ENCODE measurements around the gene PEAR1. TPM values are rescaled to one million over a fixed set of nuclear protein-coding genes. Genes with fewer than 3 reads are reported as not detected.

PEAR1 gene
- polyA plus RNA-seq, 3 donors: 3.3 to 14.3 (median 11.6) TPM

DNA sequence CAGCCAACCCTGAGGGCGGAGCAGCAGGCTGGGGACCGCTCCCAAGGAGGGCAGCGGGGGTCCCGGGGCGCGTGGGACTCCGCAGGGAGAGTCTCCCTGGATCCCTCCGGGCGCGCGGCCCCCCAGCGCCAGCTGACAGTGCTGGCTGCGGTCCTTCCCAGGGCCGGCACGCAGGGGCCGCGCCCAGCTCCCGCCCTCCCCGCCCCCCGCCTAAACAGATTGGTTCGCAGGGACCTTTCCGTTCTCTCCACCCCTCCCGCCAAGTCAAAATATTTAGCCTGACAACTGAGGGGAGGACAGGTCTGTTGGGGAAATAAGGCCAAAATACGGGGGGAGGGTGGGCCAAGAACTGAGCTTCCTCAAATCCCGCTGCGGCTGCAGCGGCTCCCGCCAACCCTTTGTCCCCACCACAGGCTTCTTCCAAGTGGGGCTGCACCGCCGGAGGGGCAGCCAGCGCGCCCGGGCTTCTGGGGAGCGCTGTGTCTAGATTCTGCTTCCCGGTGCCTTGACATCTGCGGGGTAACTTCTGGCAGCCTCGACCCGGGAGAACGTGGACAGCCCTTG is 34.5 kb upstream of the PEAR1 start, which contains the start of gene INSRR:
INSRR (minus strand) TSS at position 159 of the 564 bp plus-strand sequence. CDS start 496 bp downstream, outside the sequence.
- 5 to 9% (median 5%) methylated on average over 34 to 39 of the region's 39 CpGs for WGBS, 3 donors
- no peak within 1 kb of the TSS for H3K27ac ChIP-seq (ENCODE audit: low read depth, low read length)

- H3K27ac ChIP-seq (ENCODE audit: low read depth, low read length): no peak overlapping the region
- 2% methylated on average over 30 to 33 of the region's 33 CpGs for WGBS, 3 donors
Observed at GRCh38 chr1:156859523-156860112, 33.9 kb upstream of the PEAR1 start.

GRCh38 chr1:156860113-156860627 is 33.3 kb upstream of the PEAR1 start:
- no peak overlapping the region for H3K27ac ChIP-seq (ENCODE audit: low read depth, low read length)
- WGBS, 3 donors: 1% methylated on average over 29 to 35 of the region's 35 CpGs

DNA sequence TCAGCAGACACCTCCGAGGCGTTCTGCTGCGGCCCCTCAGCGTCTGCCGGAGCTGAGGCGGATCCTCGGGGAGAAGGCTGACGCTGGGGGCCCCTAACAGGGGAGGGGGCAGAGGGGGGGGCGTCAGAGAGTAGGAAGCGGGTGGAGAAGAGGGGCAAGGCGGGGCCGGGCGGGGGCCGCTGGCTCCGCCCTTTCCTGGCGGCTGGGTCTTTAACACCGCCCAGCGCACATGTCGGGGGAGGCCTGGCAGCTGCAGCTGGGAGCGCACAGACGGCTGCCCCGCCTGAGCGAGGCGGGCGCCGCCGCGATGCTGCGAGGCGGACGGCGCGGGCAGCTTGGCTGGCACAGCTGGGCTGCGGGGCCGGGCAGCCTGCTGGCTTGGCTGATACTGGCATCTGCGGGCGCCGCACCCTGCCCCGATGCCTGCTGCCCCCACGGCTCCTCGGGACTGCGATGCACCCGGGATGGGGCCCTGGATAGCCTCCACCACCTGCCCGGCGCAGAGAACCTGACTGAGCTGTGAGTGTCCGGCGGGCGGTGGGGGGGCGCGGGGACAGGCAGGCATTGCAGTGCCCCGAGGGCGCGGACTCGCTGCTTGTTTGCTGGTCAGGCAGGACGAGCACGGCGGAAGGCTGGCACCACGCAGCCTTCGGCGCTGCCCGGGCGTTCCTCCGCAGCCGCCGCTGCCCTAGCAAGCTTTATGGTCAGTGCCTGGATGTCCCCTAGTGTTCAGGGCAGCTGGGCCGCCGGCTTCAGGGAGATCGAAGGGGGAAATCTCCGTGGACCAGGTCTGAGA is 32.7 kb upstream of the PEAR1 start, which contains the start of gene NTRK1:
NTRK1 (plus strand) TSS at position 238 of the 796 bp plus-strand sequence; CDS start at position 308, 70 bp downstream.
- H3K27ac ChIP-seq (ENCODE audit: low read depth, low read length): no peak within 1 kb of the TSS
- WGBS, 3 donors: 5% methylated on average over 43 to 69 of the region's 69 CpGs

GRCh38 chr1:156862584-156862983 is 30.9 kb upstream of the PEAR1 start:
- WGBS, 3 donors: 70 to 92% (median 82%) methylated on average over 6 of the region's 6 CpGs

GRCh38 chr1:156862997-156863599 is 30.4 kb upstream of the PEAR1 start:
- 66 to 85% (median 72%) methylated on average over 10 of the region's 10 CpGs for WGBS, 3 donors

More at GRCh38 chr1:156862584-156862983, 30.9 kb upstream of the PEAR1 start:
- H3K27ac ChIP-seq (ENCODE audit: low read depth, low read length): no peak overlapping the region

GRCh38 chr1:156863631-156864030 is 29.9 kb upstream of the PEAR1 start:
- WGBS, 3 donors: 80 to 87% (median 80%) methylated on average over 7 of the region's 7 CpGs
- no peak overlapping the region for H3K27ac ChIP-seq (ENCODE audit: low read depth, low read length)

More at GRCh38 chr1:156862997-156863599, 30.4 kb upstream of the PEAR1 start:
- no peak overlapping the region for H3K27ac ChIP-seq (ENCODE audit: low read depth, low read length)

DNA sequence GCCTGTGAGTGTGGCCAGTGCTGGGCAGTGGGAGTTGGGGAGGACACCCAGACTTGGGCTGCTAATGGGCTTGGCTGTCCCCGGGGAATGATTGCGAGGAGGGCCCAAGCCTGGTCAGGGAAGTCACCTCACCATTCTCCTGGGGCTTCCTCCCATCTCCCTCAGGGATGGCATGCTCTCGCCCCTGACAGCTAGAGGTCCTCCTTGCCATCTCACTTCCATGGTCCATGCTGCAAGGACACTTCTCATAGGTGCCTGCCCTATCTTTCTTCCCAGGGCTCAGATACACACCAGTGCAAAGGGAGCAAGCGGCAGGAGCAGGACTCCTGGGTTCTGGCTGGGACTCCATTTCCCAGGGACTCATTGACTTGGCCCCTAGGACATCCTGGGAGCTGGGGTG is 28.7 kb upstream of the PEAR1 start:
- H3K27ac ChIP-seq (ENCODE audit: low read depth, low read length): no peak overlapping the region
- 77 to 88% (median 78%) methylated on average over 4 of the region's 4 CpGs for WGBS, 3 donors

GRCh38 chr1:156865258-156865657 is 28.3 kb upstream of the PEAR1 start:
- H3K27ac ChIP-seq (ENCODE audit: low read depth, low read length): no peak overlapping the region
- 80 to 83% (median 82%) methylated on average over 9 of the region's 9 CpGs for WGBS, 3 donors

GRCh38 chr1:156865865-156866248 is 27.7 kb upstream of the PEAR1 start:
- no peak overlapping the region for H3K27ac ChIP-seq (ENCODE audit: low read depth, low read length)
- 78 to 90% (median 87%) methylated on average over 4 of the region's 4 CpGs for WGBS, 3 donors

GRCh38 chr1:156866249-156866909 is 27.1 kb upstream of the PEAR1 start:
- WGBS, 3 donors: 44 to 56% (median 47%) methylated on average over 11 to 12 of the region's 12 CpGs
- no peak overlapping the region for H3K27ac ChIP-seq (ENCODE audit: low read depth, low read length)

DNA sequence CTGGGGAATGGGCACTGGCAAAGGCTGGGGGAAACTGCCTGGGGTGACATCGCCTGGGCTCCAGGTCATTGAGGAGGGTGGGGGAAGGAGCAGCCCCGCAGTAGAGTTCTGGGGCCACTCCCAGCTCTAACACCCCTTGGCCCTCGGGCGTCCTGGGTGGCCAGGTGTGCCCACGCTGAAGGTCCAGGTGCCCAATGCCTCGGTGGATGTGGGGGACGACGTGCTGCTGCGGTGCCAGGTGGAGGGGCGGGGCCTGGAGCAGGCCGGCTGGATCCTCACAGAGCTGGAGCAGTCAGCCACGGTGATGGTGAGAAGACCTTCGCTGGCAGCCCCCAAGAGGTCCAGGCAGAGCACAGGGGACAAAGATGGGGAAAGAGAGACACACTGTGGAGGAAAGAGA is 25.2 kb upstream of the PEAR1 start:
- 58 to 82% (median 79%) methylated on average over 13 of the region's 13 CpGs for WGBS, 3 donors
- no peak overlapping the region for H3K27ac ChIP-seq (ENCODE audit: low read depth, low read length)

- 73 to 95% (median 93%) methylated on average over 9 of the region's 9 CpGs for WGBS, 3 donors
- H3K27ac ChIP-seq (ENCODE audit: low read depth, low read length): no peak overlapping the region
Observed at GRCh38 chr1:156869455-156869854, 24.1 kb upstream of the PEAR1 start.

DNA sequence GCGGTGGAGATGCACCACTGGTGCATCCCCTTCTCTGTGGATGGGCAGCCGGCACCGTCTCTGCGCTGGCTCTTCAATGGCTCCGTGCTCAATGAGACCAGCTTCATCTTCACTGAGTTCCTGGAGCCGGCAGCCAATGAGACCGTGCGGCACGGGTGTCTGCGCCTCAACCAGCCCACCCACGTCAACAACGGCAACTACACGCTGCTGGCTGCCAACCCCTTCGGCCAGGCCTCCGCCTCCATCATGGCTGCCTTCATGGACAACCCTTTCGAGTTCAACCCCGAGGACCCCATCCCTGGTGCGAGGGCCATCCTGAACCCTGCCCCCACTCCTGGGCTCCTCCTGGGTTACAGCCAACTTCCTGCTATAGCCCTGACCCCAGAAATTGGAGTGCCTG is 19.9 kb upstream of the PEAR1 start:
- no peak overlapping the region for H3K27ac ChIP-seq (ENCODE audit: low read depth, low read length)
- 94 to 96% (median 94%) methylated on average over 18 of the region's 18 CpGs for WGBS, 3 donors

DNA sequence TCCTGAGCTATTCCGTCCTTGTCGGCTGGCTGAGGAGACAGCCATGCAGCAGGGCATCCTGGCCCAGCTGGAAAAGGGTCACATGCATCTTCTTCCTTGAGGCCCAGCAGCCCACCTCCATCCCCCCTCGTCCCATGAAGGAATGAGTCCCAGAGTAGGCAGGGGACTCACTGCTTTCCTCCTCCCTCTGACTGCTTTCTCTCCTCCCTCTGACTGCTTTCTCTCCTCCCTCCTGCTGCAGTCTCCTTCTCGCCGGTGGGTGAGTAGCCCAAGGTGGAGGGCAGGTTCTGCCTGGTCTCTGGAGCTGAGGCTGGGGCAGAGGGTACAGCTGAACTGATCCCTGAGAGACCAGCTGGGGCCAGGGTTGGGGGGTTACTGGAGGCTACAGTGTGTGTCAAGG is 19.4 kb upstream of the PEAR1 start:
- WGBS, 3 donors: 82 to 93% (median 89%) methylated on average over 5 of the region's 5 CpGs
- no peak overlapping the region for H3K27ac ChIP-seq (ENCODE audit: low read depth, low read length)

DNA sequence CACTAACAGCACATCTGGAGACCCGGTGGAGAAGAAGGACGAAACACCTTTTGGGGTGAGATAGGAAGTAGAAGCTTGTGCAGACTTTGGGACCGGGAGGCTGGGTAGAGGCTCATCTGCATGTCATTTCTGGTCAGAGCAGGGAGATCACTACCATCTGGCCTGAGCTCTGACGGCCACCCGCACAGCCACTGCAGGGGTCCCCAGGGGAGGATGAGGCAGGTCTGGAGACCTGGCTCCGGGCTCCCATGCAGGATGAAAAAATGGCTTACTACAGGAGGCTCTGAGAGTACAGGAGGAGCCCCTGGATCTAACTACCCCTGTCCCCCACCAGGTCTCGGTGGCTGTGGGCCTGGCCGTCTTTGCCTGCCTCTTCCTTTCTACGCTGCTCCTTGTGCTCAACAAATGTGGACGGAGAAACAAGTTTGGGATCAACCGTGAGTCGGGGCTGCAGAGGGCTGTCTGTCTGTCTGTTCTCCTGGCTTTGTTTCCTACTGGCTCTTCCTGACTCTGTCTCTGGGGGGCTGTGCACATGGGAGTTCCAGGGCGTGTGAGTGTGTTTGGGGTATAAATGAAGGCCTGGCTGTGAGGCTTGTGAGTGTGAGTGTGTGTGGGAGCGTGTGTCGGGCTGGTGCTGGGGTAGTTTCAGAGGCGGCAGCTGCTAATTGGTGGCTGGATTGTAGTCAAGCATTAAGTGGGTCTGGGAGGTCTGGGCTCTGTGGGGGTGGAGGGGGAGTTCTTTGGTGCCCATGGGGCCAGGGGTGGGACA is 18.8 kb upstream of the PEAR1 start:
- no peak overlapping the region for H3K27ac ChIP-seq (ENCODE audit: low read depth, low read length)
- 79 to 83% (median 81%) methylated on average over 16 of the region's 16 CpGs for WGBS, 3 donors

DNA sequence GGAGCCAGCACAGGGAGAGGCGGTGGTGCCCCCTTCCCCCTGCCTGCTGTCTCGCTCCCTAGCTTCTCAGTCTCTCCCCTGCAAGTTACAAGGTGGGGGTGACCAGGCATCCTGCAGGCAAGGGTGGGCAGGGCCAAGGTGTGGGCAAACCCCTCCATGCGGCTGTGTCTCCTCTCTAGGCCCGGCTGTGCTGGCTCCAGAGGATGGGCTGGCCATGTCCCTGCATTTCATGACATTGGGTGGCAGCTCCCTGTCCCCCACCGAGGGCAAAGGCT is 18.2 kb upstream of the PEAR1 start:
- H3K27ac ChIP-seq (ENCODE audit: low read depth, low read length): no peak overlapping the region
- 68 to 81% (median 74%) methylated on average over 5 of the region's 5 CpGs for WGBS, 3 donors

GRCh38 chr1:156876281-156876680 is 17.2 kb upstream of the PEAR1 start:
- H3K27ac ChIP-seq (ENCODE audit: low read depth, low read length): no peak overlapping the region
- WGBS, 3 donors: 36 to 55% (median 50%) methylated on average over 19 to 21 of the region's 21 CpGs

Data from adipose tissue (tissue), 3 donors.